Mesenchymal stem cell (in vitro differentiated cells and primary cell): ENCODE data around the gene RTP5.

Source experiments
- DNase-seq: peaks from one replicate; pipeline ENCODE4 v3.0.0-alpha.2; 2013
- H2AFZ ChIP-seq: one replicate; pipeline ENCODE4 v1.6.1; 2013; ENCODE audit warnings: low read depth, mild to moderate bottlenecking, control low read depth, inconsistent platforms, low read length, moderate library complexity
- H2AK5ac ChIP-seq: 2 replicates; pipeline ENCODE4 v1.6.1; 2013; ENCODE audit warnings: low read length, moderate library complexity, mild to moderate bottlenecking, inconsistent platforms; ENCODE audit not compliant: severe bottlenecking
- H2BK120ac ChIP-seq: one replicate; pipeline ENCODE4 v1.6.1; 2013; ENCODE audit warnings: low read depth, mild to moderate bottlenecking, inconsistent platforms, low read length, moderate library complexity
- H2BK12ac ChIP-seq, 2 experiments: one replicate each; pipeline ENCODE4 v1.6.1; 2013; ENCODE audit warnings: inconsistent platforms in 2 of 2, low read length in 2 of 2, mild to moderate bottlenecking in 2 of 2, moderate library complexity in 2 of 2, control low read depth in 1 of 2
- H2BK15ac ChIP-seq: one replicate; pipeline ENCODE4 v1.6.1; 2013; ENCODE audit warnings: mild to moderate bottlenecking, low read depth, inconsistent platforms; ENCODE audit not compliant: poor library complexity, severe bottlenecking
- H2BK5ac ChIP-seq: 2 replicates; pipeline ENCODE4 v1.6.1; 2013; ENCODE audit warnings: low read depth, mild to moderate bottlenecking, low read length, control low read depth, inconsistent platforms; ENCODE audit not compliant: poor library complexity, severe bottlenecking
- H3K14ac ChIP-seq, 2 experiments: one replicate each; pipeline ENCODE4 v1.6.1; 2013; ENCODE audit warnings: inconsistent platforms in 2 of 2, low read length in 2 of 2, control low read depth in 1 of 2, mild to moderate bottlenecking in 1 of 2, moderate library complexity in 1 of 2
- H3K18ac ChIP-seq, 2 experiments: one replicate each; pipeline ENCODE4 v1.6.1; 2013; ENCODE audit warnings: inconsistent platforms in 2 of 2, low read length in 2 of 2, control low read depth in 1 of 2, low read depth in 1 of 2, mild to moderate bottlenecking in 1 of 2
- H3K23ac ChIP-seq, 2 experiments: one replicate each; pipeline ENCODE4 v1.6.1; 2013; ENCODE audit warnings: inconsistent platforms in 2 of 2, low read length in 2 of 2, mild to moderate bottlenecking in 2 of 2, moderate library complexity in 2 of 2, control low read depth in 1 of 2
- H3K27ac ChIP-seq: 2 replicates; pipeline ENCODE4 v1.5.1; 2013; ENCODE audit warnings: mild to moderate bottlenecking, moderate library complexity, low read length, control low read depth, inconsistent platforms; ENCODE audit not compliant: poor library complexity, severe bottlenecking
- H3K27me3 ChIP-seq, 2 experiments: 2 replicates each; pipeline versions ENCODE4 v1.6.1 to v1.7.0; 2013; ENCODE audit warnings: low read length in 2 of 2, mild to moderate bottlenecking in 2 of 2, moderate library complexity in 2 of 2, control low read depth in 1 of 2, inconsistent platforms in 1 of 2; ENCODE audit not compliant: control insufficient read depth in 1 of 2, insufficient read depth in 1 of 2
- H3K36me3 ChIP-seq, 2 experiments: 2 replicates each; pipeline versions ENCODE4 v1.6.1 to v1.7.0; 2013; ENCODE audit warnings: low read length in 2 of 2, control low read depth in 1 of 2, inconsistent platforms in 1 of 2, low read depth in 1 of 2, mild to moderate bottlenecking in 1 of 2; ENCODE audit not compliant: insufficient read depth in 2 of 2, control insufficient read depth in 1 of 2
- H3K4ac ChIP-seq, 2 experiments: one replicate each; pipeline ENCODE4 v1.6.1; 2013; ENCODE audit warnings: inconsistent platforms in 2 of 2, low read length in 2 of 2, mild to moderate bottlenecking in 2 of 2, moderate library complexity in 2 of 2, control low read depth in 1 of 2, low read depth in 1 of 2
- H3K4me1 ChIP-seq: 2 replicates; pipeline ENCODE4 v1.6.1; 2013; ENCODE audit warnings: low read depth, low read length, control low read depth; ENCODE audit not compliant: control insufficient read depth, insufficient read depth
- H3K4me2 ChIP-seq: 2 replicates; pipeline ENCODE4 v1.6.1; 2013; ENCODE audit warnings: low read length, mild to moderate bottlenecking, inconsistent platforms; ENCODE audit not compliant: poor library complexity, severe bottlenecking
- H3K4me3 ChIP-seq, 2 experiments: 2 replicates each; pipeline versions ENCODE4 v1.5.1 to v1.7.0; 2013; ENCODE audit warnings: low read length in 2 of 2, mild to moderate bottlenecking in 2 of 2, control low read depth in 1 of 2, low read depth in 1 of 2; ENCODE audit not compliant: insufficient read depth in 1 of 2
- H3K79me1 ChIP-seq: replicated peaks from 2 replicates; pipeline ENCODE4 v1.6.1; 2013; ENCODE audit warnings: mild to moderate bottlenecking, control low read depth, low read length, inconsistent platforms; ENCODE audit not compliant: poor library complexity, severe bottlenecking
- H3K9ac ChIP-seq: 2 replicates; pipeline ENCODE4 v1.7.0; 2013; ENCODE audit warnings: mild to moderate bottlenecking, low read length, moderate library complexity
- H3K9me3 ChIP-seq: 2 replicates; pipeline ENCODE4 v1.7.0; 2013; ENCODE audit warnings: mild to moderate bottlenecking, low read length; ENCODE audit not compliant: control insufficient read depth
- H4K8ac ChIP-seq: one replicate; pipeline ENCODE4 v1.6.1; 2013; ENCODE audit warnings: inconsistent platforms, mild to moderate bottlenecking, low read length, moderate library complexity
- H4K91ac ChIP-seq: one replicate; pipeline ENCODE4 v1.6.1; 2013; ENCODE audit warnings: mild to moderate bottlenecking, low read length, inconsistent platforms
- WGBS: methylation state at CpG from one replicate; pipeline ENCODE4 v1.1.7; 2013; ENCODE audit warnings: mixed read lengths; 5-methylcytosine and 5-hydroxymethylcytosine counted together

The RTP5 gene

DNA sequence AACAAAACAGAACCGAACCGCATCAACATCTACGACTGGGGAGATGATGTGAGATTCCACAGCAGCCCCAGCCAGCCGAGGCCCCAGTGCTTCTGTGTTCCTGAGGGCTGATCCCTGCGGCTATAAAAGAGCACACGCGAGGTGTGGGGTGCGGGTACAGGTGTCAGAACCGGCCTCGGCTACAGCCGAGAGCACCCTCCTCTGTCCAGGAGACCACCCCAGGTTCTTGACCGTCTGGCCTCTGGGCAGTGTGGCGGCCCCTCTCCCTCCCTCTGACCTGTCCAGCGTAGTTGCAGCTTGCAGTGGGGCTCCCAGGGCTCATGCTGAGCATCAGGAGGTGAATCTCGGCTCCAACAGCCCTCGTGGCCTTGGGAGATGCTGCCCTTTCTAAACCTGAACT lies 23.7 kb downstream of the RTP5 start:
- Histone ChIP-seq H2AFZ (no peak overlapping the region), H2BK5ac (no peak overlapping the region), H3K4me2 (no peak overlapping the region), H3K4ac (no peak overlapping the region), H3K27me3 (no peaks in the 10 kb centered on the region), H3K9me3 (no peaks in the 10 kb centered on the region), H3K9ac (no peak overlapping the region), H3K36me3 (peaks cover 0 to 6% of the 10 kb centered on the region in 2 experiments), H2BK15ac (no peak overlapping the region), H2AK5ac (no peak overlapping the region), H3K4me1 (peaks cover 2% of the 10 kb centered on the region), H2BK12ac (no peak overlapping the region), H3K4me3 (no peak overlapping the region), H3K27ac (no peak overlapping the region), H3K79me1 (no peaks in the 10 kb centered on the region), H3K14ac (no peak overlapping the region), H3K18ac (no peak overlapping the region), H3K23ac (no peak overlapping the region), H4K8ac (no peak overlapping the region), H4K91ac (no peak overlapping the region), H2BK120ac (no peak overlapping the region)
- DNase-seq, result no peak
- 90% methylated on average over 16 of the region's 16 CpGs for WGBS

DNA sequence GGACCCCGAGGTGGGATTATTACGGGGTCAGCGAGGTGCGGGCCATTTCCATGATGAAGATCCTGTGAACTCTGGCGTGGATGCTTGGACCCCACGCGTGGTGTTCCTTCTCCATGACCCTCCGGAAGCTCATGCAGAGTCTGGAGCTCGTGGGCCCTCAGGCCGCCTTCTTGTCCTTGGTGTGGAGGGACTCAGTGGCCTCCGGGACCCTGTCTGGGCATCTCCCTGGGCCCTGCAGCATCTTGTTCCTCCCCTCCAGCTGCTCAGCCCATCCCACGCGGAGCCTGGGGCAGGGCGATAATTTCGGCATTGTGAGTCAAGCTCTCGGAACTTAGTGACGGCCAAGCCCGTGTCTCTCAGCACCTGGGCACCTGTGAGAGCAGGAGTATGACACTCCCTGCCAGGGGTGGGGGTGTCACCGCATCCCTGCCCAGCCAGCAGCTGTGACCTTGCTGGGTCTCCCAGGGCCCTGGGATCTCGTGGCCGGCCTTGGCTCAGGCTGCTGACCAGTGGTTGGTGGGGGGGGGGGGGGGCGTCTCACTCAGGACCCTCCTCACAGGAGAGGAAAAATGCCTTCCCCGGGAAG lies 24.6 kb downstream of the RTP5 start:
- no peak overlapping the region for H4K8ac ChIP-seq
- H3K14ac ChIP-seq, result no peak overlapping the region
- H2BK120ac ChIP-seq, result no peak overlapping the region
- H2AK5ac ChIP-seq, result no peak overlapping the region
- no peak overlapping the region for H3K4me3 ChIP-seq
- DNase-seq, result no peak
- no peak overlapping the region for H3K18ac ChIP-seq
- no peaks in the 10 kb centered on the region for H3K79me1 ChIP-seq
- WGBS, result 92% methylated on average over 22 of the region's 23 CpGs
- H3K36me3 ChIP-seq, result peaks cover 0 to 6% of the 10 kb centered on the region in 2 experiments
- no peak overlapping the region for H2BK12ac ChIP-seq
- H2BK5ac ChIP-seq, result no peak overlapping the region
- H3K9ac ChIP-seq, result no peak overlapping the region
- no peak overlapping the region for H2AFZ ChIP-seq
- H4K91ac ChIP-seq, result no peak overlapping the region
- H2BK15ac ChIP-seq, result no peak overlapping the region
- no peak overlapping the region for H3K27ac ChIP-seq
- H3K4ac ChIP-seq, result no peak overlapping the region
- H3K4me1 ChIP-seq, result peaks cover 5% of the 10 kb centered on the region
- no peak overlapping the region for H3K23ac ChIP-seq
- H3K27me3 ChIP-seq, result peaks cover 1 to 3% of the 10 kb centered on the region in 2 experiments
- no peak overlapping the region for H3K4me2 ChIP-seq
- H3K9me3 ChIP-seq, result no peaks in the 10 kb centered on the region

GRCh38 chr2:241894681-241895426 lies 25.3 kb downstream of the RTP5 start:
- no peak overlapping the region for H3K27ac ChIP-seq
- no peak overlapping the region for H2AFZ ChIP-seq
- H2BK5ac ChIP-seq, result no peak overlapping the region
- no peak overlapping the region for H3K14ac ChIP-seq
- no peak for DNase-seq
- H3K23ac ChIP-seq, result no peak overlapping the region
- H3K4me2 ChIP-seq, result no peak overlapping the region
- H3K4ac ChIP-seq, result no peak overlapping the region
- no peak overlapping the region for H2AK5ac ChIP-seq
- H2BK15ac ChIP-seq, result no peak overlapping the region
- H4K8ac ChIP-seq, result no peak overlapping the region
- H3K4me1 ChIP-seq, result peaks cover 10% of the 10 kb centered on the region
- H2BK12ac ChIP-seq, result no peak overlapping the region
- no peak overlapping the region for H3K9ac ChIP-seq
- 89% methylated on average over 28 of the region's 28 CpGs for WGBS
- peaks cover 6% of the 10 kb centered on the region in 2 experiments for H3K27me3 ChIP-seq
- no peaks in the 10 kb centered on the region for H3K9me3 ChIP-seq
- H3K18ac ChIP-seq, result no peak overlapping the region
- H3K36me3 ChIP-seq, result peaks cover 0 to 6% of the 10 kb centered on the region in 2 experiments
- H4K91ac ChIP-seq, result no peak overlapping the region
- no peak overlapping the region for H2BK120ac ChIP-seq
- no peak overlapping the region for H3K4me3 ChIP-seq
- H3K79me1 ChIP-seq, result no peaks in the 10 kb centered on the region

DNA sequence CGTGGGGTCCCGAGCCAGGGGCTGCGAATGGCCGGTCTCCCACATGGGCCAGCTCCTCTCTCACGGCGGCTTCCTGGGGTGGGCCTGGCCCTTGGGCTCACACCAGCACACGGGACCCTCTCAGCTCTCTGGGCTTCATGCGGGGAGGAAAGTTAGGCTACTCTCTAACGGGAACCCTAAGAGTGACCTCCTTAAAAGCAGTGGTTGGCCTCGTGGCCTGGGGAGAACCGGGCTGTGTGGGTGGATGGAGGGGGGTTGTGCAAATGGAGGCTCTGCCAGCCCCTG lies 25.8 kb downstream of the RTP5 start:
- 85% methylated on average over 11 of the region's 11 CpGs for WGBS
- peaks cover 10% of the 10 kb centered on the region for H3K4me1 ChIP-seq
- H3K4me3 ChIP-seq, result no peak overlapping the region
- no peak overlapping the region for H2BK15ac ChIP-seq
- DNase-seq, result no peak
- no peak overlapping the region for H2BK5ac ChIP-seq
- H2AFZ ChIP-seq, result no peak overlapping the region
- H3K4ac ChIP-seq, result no peak overlapping the region
- H3K18ac ChIP-seq, result no peak overlapping the region
- no peak overlapping the region for H2BK12ac ChIP-seq
- H3K27me3 ChIP-seq, result peaks cover 10% of the 10 kb centered on the region in 2 experiments
- no peak overlapping the region for H3K23ac ChIP-seq
- H3K79me1 ChIP-seq, result no peaks in the 10 kb centered on the region
- no peak overlapping the region for H3K4me2 ChIP-seq
- no peak overlapping the region for H4K8ac ChIP-seq
- H3K36me3 ChIP-seq, result peaks cover 0 to 6% of the 10 kb centered on the region in 2 experiments
- no peak overlapping the region for H4K91ac ChIP-seq
- H2BK120ac ChIP-seq, result no peak overlapping the region
- H3K27ac ChIP-seq, result no peak overlapping the region
- H3K14ac ChIP-seq, result no peak overlapping the region
- no peaks in the 10 kb centered on the region for H3K9me3 ChIP-seq
- no peak overlapping the region for H3K9ac ChIP-seq
- H2AK5ac ChIP-seq, result no peak overlapping the region
